Breast epithelium (tissue), 3 donors: Measurements from ENCODE around the gene ATP5IF1.

Experiments used
- CTCF ChIP-seq, 3 donors: fragments of 450-650 bp; IDR thresholded peaks; one replicate each; pipeline ENCODE4 v1.5.1; 2016 to 2017; ENCODE audit warnings: antibody characterized with exemption in 3 of 3, mild to moderate bottlenecking in 3 of 3, moderate library complexity in 3 of 3
- POLR2A ChIP-seq: fragments of 450-650 bp; IDR thresholded peaks from one replicate; pipeline ENCODE4 v1.6.1; 2016; ENCODE audit warnings: antibody characterized with exemption, mild to moderate bottlenecking, moderate library complexity
- POLR2AphosphoS5 ChIP-seq, 3 donors: sonication (generic); formaldehyde crosslinking; IDR thresholded peaks; one replicate each; pipeline ENCODE4 v1.6.1; 2017; ENCODE audit warnings: antibody characterized with exemption in 3 of 3

GRCh38 chr1:28229089-28229488 is 6.8 kb upstream of the ATP5IF1 start:
- TF ChIP-seq CTCF (IDR thresholded peaks at IDR 0.05): no peak
- no peak for TF ChIP-seq POLR2A
- no peak for TF ChIP-seq POLR2AphosphoS5 (IDR thresholded peaks at IDR 0.05)
